ENCODE measurements around the gene TMPRSS15. TPM values are rescaled to one million over a fixed set of nuclear protein-coding genes. Genes with fewer than 3 reads are reported as not detected.
A peak's percentile ranks its signal among the peaks of the same experiment; 100 is the strongest.

TMPRSS15 gene
- total RNA-seq, 3 donors from 2014 or later (not counting 1 experiment from before 2014, with no cell fraction given), result not detected

DNA sequence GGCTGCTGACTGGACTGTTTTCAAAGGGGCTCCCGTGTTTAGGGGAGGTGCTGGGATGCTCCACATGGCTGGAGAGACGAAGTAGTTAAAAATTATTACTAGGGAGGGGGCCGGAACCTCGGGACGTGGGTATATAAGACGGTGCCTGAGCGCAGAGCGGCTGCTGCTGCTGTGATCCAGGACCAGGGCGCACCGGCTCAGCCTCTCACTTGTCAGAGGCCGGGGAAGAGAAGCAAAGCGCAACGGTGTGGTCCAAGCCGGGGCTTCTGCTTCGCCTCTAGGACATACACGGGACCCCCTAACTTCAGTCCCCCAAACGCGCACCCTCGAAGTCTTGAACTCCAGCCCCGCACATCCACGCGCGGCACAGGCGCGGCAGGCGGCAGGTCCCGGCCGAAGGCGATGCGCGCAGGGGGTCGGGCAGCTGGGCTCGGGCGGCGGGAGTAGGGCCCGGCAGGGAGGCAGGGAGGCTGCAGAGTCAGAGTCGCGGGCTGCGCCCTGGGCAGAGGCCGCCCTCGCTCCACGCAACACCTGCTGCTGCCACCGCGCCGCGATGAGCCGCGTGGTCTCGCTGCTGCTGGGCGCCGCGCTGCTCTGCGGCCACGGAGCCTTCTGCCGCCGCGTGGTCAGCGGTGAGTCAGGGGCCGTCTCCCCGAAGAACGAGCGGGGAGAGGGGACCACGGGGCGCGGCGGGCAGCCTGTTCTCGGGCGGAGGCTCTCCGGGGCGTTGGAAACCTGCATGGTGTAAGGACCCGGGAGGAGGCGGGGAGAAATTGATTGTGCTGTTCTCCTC, 158.7 kb downstream of the TMPRSS15 start, which contains the start of gene CHODL:
Gene CHODL (plus strand): TSS at position 163 of the 793 bp plus-strand sequence. CDS start 391 bp downstream, at position 554.
- H3K9me3 Mint-ChIP-seq, result no peaks in the 10 kb centered on the region
- Histone ChIP-seq H3K4me3 (ENCODE audit: low read length) (no peak within 1 kb of the TSS), H3K27ac (ENCODE audit: low read length) (no peak within 1 kb of the TSS), H3K9me3 (ENCODE audit: control insufficient read depth, insufficient read depth, low read length) (no peaks in the 10 kb centered on the region), H3K27me3 (ENCODE audit: control insufficient read depth, insufficient read depth, low read length) (peaks cover 23% of the 10 kb centered on the region), H3K4me1 (ENCODE audit: control insufficient read depth, insufficient read depth, low read length) (peaks cover 2% of the 10 kb centered on the region), H3K36me3 (ENCODE audit: control insufficient read depth, insufficient read depth, low read length) (no peaks in the 10 kb centered on the region)
- H3K4me1 Mint-ChIP-seq, result peaks cover 0 to 5% of the 10 kb centered on the region in 2 donors
- TF ChIP-seq, protein P1, sequence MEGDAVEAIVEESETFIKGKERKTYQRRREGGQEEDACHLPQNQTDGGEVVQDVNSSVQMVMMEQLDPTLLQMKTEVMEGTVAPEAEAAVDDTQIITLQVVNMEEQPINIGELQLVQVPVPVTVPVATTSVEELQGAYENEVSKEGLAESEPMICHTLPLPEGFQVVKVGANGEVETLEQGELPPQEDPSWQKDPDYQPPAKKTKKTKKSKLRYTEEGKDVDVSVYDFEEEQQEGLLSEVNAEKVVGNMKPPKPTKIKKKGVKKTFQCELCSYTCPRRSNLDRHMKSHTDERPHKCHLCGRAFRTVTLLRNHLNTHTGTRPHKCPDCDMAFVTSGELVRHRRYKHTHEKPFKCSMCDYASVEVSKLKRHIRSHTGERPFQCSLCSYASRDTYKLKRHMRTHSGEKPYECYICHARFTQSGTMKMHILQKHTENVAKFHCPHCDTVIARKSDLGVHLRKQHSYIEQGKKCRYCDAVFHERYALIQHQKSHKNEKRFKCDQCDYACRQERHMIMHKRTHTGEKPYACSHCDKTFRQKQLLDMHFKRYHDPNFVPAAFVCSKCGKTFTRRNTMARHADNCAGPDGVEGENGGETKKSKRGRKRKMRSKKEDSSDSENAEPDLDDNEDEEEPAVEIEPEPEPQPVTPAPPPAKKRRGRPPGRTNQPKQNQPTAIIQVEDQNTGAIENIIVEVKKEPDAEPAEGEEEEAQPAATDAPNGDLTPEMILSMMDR (IDR thresholded peaks at IDR 0.05), result no peak
- DNase-seq (no peak), ATAC-seq (peak in 1 of 3 donors; percentile 43)
- peaks cover 32 to 44% of the 10 kb centered on the region in 2 donors for H3K27me3 Mint-ChIP-seq (ENCODE audit: low read depth in 2 of 2)
- no peak within 1 kb of the TSS for H3K4me3 Mint-ChIP-seq
- intact Hi-C loops (cut with micrococcal nuclease), result no loop called here
- no peak within 1 kb of the TSS for H3K27ac Mint-ChIP-seq
- H3K36me3 Mint-ChIP-seq, result no peaks in the 10 kb centered on the region
- 6% methylated on average over 68 of the region's 72 CpGs for WGBS (ENCODE audit: insufficient coverage)

DNA sequence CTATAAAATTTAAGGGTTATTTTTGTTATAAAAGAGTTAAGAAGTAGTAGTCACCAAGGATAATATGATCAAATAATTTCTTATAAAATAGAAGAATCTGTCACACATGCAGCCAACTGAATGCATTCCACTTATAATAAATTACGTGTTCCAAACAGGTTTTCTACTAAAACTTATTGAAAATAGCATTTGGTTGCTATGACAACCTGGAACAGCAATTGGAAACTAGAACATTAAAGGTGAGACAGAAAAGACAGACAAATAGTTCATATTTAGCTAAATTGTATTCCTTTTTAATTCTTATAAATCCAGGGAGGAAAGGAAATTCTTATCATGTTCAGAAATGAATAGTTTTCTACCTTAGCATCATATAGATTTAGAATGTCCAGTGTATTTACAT, 168.0 kb downstream of the TMPRSS15 start:
- H3K36me3 Mint-ChIP-seq, result no peaks in the 10 kb centered on the region
- intact Hi-C loops (cut with micrococcal nuclease), result no loop called here
- H3K9me3 Mint-ChIP-seq, result peaks cover 0 to 2% of the 10 kb centered on the region in 2 donors
- DNase-seq (no peak), ATAC-seq (no peak)
- WGBS (ENCODE audit: insufficient coverage), result 80% methylated on average over 1 of the region's 1 CpG
- Histone ChIP-seq H3K4me1 (ENCODE audit: control insufficient read depth, insufficient read depth, low read length) (no peaks in the 10 kb centered on the region), H3K27me3 (ENCODE audit: control insufficient read depth, insufficient read depth, low read length) (no peaks in the 10 kb centered on the region), H3K9me3 (ENCODE audit: control insufficient read depth, insufficient read depth, low read length) (no peaks in the 10 kb centered on the region), H3K27ac (ENCODE audit: low read length) (no peak overlapping the region), H3K4me3 (ENCODE audit: low read length) (no peak overlapping the region), H3K36me3 (ENCODE audit: control insufficient read depth, insufficient read depth, low read length) (no peaks in the 10 kb centered on the region)
- no peak overlapping the region for H3K4me3 Mint-ChIP-seq
- no peaks in the 10 kb centered on the region for H3K27me3 Mint-ChIP-seq (ENCODE audit: low read depth in 2 of 2)
- no peak overlapping the region for H3K27ac Mint-ChIP-seq
- no peaks in the 10 kb centered on the region for H3K4me1 Mint-ChIP-seq
- TF ChIP-seq, protein P1 (IDR thresholded peaks at IDR 0.05), result no peak

DNA sequence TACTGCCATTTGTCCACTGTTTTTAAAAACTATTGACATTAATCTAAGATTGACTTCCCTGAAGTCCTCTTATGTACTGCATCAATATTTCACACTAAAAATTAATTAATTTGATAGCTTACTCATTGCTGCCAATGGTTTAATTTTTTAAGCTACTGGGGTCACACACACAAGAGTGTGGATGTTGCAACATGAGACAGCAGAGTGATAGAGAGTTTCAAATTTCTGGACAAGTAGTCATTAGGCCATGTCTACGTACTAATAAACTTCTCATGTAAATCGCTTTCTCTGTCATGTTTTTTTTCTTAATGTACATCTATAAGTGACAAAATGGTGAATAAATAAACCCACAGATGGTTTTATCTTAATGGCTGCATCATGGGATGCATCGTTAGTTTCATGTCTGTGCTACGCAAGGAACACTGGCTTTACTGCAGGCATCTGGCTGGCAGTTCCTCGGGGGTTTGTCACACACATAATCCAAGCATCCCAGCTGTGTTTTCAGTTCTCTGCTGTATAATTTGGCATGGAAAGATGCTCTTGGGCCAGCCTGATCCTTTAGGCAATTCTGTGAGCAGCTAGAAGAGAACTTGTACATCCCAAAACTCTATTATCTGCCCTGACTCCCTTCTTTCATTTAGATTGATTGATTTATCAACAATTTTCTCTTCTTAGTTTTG, 175.4 kb downstream of the TMPRSS15 start:
- 92% methylated on average over 4 of the region's 5 CpGs for WGBS (ENCODE audit: insufficient coverage)
- Histone ChIP-seq H3K27ac (ENCODE audit: low read length) (no peak overlapping the region), H3K9me3 (ENCODE audit: control insufficient read depth, insufficient read depth, low read length) (no peaks in the 10 kb centered on the region), H3K4me3 (ENCODE audit: low read length) (no peak overlapping the region), H3K36me3 (ENCODE audit: control insufficient read depth, insufficient read depth, low read length) (no peaks in the 10 kb centered on the region), H3K27me3 (ENCODE audit: control insufficient read depth, insufficient read depth, low read length) (no peaks in the 10 kb centered on the region), H3K4me1 (ENCODE audit: control insufficient read depth, insufficient read depth, low read length) (no peaks in the 10 kb centered on the region)
- Mint-ChIP-seq H3K36me3 (no peaks in the 10 kb centered on the region), H3K4me3 (no peak overlapping the region), H3K9me3 (no peaks in the 10 kb centered on the region), H3K27me3 (ENCODE audit: low read depth in 2 of 2) (no peaks in the 10 kb centered on the region), H3K4me1 (no peaks in the 10 kb centered on the region), H3K27ac (no peak overlapping the region)
- intact Hi-C loops (cut with micrococcal nuclease), result no loop called here
- DNase-seq (no peak), ATAC-seq (no peak)
- TF ChIP-seq, protein P1 (IDR thresholded peaks at IDR 0.05), result no peak
